AG09309 (cell line): Measurements from ENCODE around the gene SLC16A1.
"Not testable (repeated sequence)": the region's sequence is repeated elsewhere in the genome, so short reads cannot be mapped to it uniquely, and the experiment has no call there.

Experiments used
- DNase-seq: peaks from one replicate; pipeline ENCODE4 v3.0.0-alpha.2; 2010; ENCODE audit warnings: low read depth
- H3K4me3 ChIP-seq: 2 replicates; pipeline ENCODE4 v1.5.1; 2011; ENCODE audit warnings: mild to moderate bottlenecking, low read depth, low read length, moderate library complexity; ENCODE audit not compliant: control insufficient read depth
- TF ChIP-seq, protein P1 (sequence below): IDR thresholded peaks from 2 replicates; pipeline ENCODE4 v1.5.1; 2011; ENCODE audit warnings: mild to moderate bottlenecking, low read depth, low read length, inconsistent platforms; ENCODE audit not compliant: insufficient read depth, control insufficient read depth; ENCODE audit errors: missing control alignments

The SLC16A1 gene

DNA sequence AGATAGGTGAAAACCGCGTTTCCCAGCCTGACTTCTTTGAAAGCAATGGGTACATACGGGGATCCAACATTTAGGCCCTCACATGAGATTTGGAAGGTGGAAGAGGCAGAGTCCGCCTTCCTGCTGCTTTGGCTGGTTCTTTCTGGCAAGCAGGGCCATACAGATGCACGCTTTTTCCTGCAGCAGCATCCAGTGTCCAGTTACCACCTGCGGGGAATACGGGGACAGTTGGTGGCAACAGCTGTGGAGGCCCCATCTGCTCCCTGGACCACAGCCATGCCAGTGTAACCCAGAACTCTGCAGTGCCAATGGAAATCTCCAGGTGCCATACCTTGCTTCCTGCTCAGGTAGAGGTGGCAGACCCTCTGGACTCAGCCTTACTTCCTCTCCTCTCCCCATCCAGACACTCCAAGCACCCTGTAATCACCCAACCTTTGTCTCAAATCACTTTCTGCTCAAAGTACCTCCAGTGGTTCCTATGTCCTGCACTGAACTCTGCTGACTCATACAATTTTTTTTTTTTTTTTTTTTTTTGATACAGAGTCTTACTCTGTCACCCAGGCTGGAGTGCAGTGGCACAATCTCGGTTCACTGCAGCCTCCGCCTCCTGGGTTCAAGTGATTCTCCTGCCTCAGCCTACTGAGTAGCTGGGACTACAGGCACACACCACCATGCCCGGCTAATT, 68.3 kb downstream of the SLC16A1 start:
- TF ChIP-seq, protein P1, sequence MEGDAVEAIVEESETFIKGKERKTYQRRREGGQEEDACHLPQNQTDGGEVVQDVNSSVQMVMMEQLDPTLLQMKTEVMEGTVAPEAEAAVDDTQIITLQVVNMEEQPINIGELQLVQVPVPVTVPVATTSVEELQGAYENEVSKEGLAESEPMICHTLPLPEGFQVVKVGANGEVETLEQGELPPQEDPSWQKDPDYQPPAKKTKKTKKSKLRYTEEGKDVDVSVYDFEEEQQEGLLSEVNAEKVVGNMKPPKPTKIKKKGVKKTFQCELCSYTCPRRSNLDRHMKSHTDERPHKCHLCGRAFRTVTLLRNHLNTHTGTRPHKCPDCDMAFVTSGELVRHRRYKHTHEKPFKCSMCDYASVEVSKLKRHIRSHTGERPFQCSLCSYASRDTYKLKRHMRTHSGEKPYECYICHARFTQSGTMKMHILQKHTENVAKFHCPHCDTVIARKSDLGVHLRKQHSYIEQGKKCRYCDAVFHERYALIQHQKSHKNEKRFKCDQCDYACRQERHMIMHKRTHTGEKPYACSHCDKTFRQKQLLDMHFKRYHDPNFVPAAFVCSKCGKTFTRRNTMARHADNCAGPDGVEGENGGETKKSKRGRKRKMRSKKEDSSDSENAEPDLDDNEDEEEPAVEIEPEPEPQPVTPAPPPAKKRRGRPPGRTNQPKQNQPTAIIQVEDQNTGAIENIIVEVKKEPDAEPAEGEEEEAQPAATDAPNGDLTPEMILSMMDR, result no peak
- no peak for DNase-seq
- no peak overlapping the region for H3K4me3 ChIP-seq

DNA sequence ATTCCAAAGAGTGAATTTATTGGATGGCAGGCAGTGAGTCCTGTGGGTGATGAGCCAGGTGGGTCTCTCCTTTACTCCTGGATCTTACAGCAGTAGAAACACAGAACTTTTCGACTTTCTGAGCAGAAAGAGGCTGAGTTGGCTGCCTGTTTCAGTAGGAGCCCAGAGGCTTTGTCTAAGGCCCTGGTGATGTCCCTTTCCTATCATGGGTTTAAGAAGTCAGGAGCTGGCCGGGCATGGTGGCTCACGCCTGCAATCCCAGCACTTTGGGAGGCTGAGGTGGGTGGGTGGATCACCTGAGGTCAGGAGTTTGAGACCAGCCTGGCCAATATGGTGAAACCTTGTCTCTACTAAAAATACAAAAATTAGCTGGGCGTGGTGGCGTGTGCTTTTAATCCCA, 71.0 kb downstream of the SLC16A1 start:
- H3K4me3 ChIP-seq, DNase-seq: not testable (repeated sequence)

DNA sequence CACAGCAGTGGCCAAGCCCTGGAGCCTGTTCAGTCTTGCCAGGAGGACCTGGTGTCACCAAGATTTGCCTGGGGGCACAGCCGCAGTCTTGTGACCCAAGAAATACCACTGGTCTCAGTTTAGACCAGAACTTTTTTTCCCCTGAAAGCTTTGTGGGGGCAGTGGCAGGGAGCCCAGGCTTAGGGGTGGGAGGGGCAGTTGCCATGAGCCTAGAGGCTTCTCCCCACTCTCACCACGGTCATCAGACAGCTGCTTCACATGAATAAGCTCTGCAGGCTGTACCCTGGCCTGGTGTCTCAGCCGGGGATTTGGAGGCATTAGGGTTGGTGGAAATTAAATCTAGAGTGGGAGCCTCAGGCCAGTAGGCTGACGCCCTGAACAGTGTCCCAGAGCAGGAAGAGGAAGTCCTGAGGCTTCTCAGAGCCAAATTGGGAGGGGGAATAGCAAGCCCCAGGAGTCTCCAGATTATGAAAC, 73.7 kb downstream of the SLC16A1 start:
- DNase-seq, result no peak
- H3K4me3 ChIP-seq, result no peak overlapping the region
- TF ChIP-seq, protein P1, result no peak

DNA sequence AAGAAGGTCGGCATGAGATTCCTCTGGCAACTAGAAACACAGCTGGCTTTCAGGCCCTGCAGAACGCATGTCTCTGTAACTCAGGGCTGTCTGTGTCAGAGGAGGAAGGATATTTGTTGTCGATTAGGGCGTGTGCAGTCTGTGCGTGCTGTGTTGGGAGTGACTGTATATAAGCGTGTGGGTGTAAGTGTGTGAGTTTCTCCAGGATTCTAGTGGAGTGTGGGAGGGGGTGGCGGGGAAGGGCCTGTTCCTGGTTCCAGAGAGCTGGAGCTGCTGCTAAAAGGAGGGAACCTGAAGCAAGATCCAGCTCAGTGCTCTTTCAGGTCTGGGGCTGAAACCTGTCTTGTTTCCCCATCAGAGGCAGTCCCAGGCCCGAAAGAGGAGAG, 74.3 kb downstream of the SLC16A1 start:
- no peak overlapping the region for H3K4me3 ChIP-seq
- TF ChIP-seq, protein P1, result no peak
- DNase-seq, result no peak

DNA sequence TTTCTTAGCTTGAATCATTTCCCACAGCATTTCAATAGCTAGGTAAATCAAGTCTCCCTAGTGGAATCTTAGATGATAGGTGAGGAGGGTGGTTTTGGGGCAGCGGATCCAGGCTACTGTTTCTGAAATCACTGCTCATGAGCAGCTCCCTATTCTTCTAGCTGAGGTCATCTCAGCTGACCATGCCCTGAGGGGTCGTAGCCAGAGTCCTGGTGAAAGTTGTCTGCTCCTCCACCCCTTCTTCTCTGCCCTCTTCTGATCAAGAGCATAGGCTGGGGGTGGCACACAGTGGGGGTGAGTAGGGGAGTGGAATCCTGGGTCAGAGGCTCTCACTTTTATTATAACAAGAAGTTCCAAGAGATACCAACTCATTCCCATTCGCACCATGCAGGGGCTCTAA, 76.2 kb downstream of the SLC16A1 start:
- DNase-seq, result no peak
- TF ChIP-seq, protein P1, result no peak
- no peak overlapping the region for H3K4me3 ChIP-seq

DNA sequence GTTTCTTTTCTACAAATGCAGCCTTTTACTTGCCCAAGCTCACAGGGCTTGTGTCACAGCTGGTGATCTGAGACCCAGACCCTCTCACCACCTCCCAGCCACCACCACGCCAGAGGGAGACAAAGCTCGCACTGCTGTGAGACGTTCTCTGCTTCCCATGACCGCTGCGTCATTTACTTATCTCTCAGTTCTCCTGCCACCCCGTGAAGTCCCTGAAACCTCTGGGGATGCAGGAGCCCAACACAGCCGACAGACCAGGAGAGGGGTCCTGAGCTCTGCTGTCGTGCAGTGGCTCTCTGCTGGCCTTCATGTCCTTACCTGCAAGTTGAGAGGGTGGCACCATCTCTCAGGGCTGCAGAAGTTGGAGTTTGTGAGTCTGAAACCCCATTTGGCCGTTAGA, 77.7 kb downstream of the SLC16A1 start:
- no peak overlapping the region for H3K4me3 ChIP-seq
- TF ChIP-seq, protein P1, result no peak
- no peak for DNase-seq

DNA sequence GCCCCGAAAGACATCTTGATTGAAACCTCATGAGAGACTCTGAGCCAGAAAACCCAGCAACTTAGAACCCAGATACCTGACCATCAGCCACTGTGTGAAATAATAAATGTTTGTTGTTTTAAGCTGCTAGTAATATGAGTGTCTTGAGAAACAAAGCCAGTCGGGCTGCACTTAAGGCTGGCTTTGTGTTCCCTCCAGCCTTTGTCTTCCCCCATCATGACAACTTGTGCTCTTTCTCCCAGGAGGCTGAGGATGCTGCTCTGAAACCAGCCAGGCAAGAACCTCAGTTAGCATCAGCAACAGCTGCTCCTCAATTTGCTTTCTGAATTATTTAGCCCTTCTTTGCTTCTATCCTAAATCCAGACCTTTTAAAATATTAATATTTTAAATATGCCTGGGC, 78.2 kb downstream of the SLC16A1 start:
- no peak overlapping the region for H3K4me3 ChIP-seq
- TF ChIP-seq, protein P1, result no peak
- DNase-seq, result no peak
